DMS 273 (cell line): ENCODE measurements around the gene IL6ST.
"Not testable (repeated sequence)": the region's sequence is repeated elsewhere in the genome, so short reads cannot be mapped to it uniquely, and the experiment has no call there.

ENCODE experiments used
- DNase-seq: peaks from one replicate; lab custom pipeline; 2025; ENCODE audit not compliant: unreplicated experiment; lab: John Stamatoyannopoulos, UW

The IL6ST gene

DNA sequence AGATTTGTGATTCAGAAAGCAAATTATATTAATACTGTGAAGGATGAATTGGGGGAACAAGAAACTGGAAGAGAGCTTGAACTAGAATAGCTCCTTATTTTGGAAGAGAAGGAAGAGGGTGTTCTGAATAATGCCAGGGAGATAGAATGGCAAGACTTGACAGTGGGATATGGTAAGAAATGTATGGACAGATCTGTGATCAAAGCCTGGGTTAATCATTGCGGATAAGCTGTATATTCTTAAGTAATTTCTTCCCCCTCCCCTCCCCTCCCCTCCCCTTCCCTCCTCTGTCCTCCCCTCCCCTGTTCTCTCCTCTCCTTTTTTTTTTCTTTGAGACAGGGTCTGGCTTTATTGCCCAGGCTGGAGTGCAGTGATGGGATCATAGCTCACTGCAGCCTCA is 10.1 kb upstream of the IL6ST start:
- no peak for DNase-seq

- DNase-seq, result peak; percentile 62
Observed at GRCh38 chr5:56003679-56004078, 8.9 kb upstream of the IL6ST start.

DNA sequence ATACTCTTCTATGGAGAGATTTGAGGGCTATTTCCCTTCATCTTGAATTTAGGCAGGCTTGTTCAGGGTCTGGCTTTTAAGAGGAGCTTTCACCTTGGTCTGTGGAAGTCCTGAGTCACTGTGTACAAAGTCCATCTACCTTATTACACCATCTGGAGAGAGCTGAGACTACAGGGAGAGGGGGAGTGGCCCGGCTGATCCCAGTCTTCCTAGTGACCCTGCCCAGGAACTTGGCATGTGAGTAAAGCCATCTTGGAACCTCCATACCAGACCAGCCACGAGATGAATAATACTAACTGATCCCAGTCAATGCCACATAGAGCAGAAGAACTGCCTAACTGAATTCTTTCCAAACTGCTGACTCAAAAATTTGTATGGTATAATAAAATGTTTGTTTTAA is 8.4 kb upstream of the IL6ST start:
- peak; percentile 63 for DNase-seq

DNA sequence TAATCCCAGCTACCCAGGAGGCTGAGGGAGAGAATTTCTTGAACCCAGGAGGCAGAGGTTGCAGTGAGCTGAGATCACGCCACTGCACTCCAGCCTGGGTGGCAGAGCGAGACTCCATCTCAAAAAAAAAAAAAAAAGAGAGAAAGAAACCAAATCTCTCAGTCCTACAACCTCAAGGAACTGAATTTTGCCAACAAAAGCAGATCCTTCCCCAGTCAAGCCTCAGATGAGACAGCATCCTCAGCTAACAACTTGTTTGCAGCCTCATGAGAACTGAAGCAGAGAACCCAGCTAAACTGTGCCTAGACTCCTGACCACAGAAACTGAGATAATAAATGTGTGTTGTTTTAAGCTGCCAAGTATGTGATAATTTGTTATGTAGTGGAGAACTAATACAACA is 7.5 kb upstream of the IL6ST start:
- DNase-seq, result no peak

GRCh38 chr5:56000221-56000620 is 5.5 kb upstream of the IL6ST start:
- not testable (repeated sequence) for DNase-seq

GRCh38 chr5:55998966-55999365 is 4.2 kb upstream of the IL6ST start:
- DNase-seq, result no peak

DNA sequence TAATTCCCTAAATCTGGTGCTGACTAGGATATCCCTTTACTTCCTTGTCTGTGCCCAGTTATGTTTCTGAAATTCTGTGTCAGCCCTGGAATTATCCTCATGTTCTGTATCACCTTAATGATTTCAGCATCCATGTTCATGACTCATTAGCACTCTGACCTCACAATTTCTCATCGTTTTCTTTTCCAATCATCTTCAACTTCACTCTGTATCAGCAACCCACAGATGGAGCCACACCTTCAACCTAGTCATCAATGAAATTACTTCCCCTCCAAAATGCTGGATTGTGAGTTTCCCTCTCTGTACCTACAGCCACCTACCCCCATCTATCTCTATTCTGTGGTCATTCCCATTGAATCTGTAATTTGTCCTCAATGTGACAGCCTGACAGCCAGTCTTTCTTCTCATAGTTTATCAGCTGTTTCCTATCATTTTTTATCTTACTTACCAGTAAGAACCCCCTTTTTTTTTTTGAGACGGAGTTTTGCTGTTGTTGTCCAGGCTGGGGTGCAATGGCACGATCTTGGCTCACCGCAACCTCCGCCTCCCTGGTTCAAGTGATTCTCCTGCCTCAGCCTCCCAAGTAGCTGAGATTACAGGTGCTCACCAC is 3.1 kb upstream of the IL6ST start:
- DNase-seq, result no peak

GRCh38 chr5:55994998-55995914 is 493 bp upstream of the IL6ST start:
- peak; percentile 99 for DNase-seq

DNA sequence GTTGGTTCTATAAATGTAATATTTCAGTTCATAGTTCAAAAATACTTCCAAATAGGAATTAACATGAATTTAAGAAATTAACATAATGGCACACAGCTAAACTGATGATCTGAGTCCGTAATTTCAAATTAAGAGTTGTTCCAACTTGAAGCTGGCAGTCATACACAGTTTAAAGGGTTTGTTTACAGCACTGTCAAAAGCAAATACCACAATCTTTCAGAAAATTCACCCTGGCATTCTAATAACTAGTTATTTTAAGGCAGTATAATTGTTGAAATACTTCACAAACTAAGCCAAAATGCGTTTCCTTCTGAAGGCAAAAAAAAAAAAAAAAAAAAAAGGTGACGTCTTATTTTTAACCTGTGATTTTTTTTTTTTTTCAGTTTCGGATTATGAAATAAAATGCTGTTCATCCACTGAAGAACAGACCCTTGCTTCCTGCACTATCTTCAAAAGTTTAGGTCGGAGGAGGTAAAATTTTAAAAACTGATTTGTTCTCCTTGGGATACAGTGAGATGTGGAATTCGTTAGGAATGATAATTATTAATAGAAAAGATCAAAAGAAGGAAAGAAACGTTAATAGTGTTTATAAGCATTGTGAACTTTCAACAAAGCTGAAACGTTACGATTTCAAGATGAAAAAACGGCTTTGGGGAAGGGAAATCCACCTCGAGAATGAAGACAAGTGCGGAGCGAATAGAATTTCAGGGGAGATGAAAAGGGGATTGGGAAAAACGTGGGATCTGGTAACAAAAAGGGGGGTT is 850 bp downstream of the IL6ST start:
- DNase-seq, result peak; percentile 15

DNA sequence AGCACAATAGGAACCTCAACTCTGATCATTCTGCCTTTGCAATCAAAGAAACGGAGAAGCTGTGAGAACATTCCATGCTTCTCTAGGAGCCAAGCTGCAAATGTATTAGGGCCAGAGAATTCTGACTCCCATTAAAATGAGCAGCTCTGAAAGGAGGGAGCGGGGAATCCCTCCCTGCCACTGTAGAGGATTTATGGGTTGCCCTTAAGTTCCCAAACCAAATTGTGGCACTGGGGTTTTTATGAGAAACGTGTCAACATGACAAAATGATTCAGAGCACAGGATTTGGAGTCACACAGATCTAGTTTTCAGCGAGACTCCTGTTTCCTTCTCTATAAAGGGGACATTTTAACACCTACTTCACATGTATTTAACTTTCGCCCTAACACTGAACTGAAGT is 1.8 kb downstream of the IL6ST start:
- DNase-seq, result no peak

DNA sequence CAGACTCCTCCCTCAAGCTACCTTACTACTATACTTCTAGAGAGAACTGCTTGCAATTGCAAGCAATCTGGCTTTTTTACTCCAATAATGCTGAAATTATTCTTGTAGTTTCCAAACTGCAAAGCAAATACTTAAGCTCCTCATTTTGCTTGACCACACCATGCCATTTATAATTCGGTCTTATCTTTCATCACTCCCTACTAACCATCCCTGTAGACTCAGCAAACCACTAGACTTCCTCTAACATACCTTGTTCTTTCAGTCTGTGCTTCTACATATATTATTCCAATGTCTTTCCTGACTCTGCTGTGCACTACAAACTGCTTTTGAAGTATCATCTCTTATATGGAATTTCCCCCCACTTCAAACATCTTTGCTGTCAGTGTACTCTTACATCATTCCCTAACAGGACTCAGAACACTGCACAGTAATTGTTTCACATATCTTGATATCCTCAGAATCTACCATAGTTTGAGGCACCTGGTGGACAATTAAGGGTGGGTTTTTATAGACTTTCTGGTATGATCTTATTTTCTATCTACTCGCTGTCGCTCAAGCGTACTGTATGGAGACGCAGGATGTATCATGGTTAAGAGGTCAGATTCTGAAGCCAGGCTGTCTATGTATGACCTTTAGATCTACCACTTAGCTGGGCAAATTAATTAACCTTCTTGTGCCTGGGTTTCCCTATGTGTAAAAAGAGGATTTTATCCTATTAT is 2.8 kb downstream of the IL6ST start:
- no peak for DNase-seq

GRCh38 chr5:55990895-55991294 is 3.9 kb downstream of the IL6ST start:
- DNase-seq, result not testable (repeated sequence)

DNA sequence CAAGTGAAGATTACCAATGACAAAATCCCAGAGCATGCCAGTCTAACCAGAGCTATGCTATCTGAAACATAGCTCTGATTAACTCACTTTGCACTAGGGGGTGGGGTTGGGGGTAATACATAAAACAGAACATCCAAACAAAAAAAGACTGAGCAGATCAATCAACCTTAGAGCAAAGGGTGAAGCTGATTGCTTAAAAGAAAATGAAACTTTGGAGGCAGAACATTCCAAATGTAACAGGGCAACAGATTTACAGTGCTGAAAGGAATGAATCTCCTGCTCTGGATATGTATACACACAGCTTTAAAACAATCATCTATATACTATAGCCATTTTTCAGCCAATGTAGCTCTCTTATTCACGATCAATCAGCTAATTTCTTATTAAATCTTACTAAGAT is 4.9 kb downstream of the IL6ST start:
- no peak for DNase-seq

DNA sequence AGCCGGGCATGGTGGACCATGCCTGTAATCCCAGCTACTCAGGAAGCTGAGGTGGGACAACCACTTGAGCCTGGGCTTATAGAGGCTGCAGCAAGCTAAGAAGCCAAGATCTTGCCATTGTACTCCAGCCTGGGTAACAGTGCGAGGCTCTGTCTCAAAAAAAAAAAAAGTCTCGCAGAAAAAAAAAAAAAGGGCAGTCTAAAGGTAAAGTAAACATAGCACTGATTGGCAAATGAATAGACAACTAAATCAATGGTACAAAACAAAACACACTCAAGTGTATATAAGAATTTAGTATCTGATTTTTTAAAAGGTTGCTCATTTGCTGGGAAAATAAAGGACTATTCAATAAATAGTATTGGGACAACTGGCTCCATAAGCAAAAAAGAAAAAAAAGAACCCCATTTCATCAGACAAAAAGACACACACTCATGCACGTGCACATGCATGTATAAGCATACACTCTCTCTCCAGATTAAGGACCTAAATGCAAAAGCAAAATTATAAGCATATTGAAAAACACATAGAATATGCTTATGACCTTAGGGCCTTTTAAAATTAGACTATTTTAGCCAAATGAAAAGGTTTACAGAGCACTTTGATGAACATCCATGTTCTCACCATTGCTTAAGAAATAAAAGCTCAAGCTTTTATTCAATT is 5.7 kb downstream of the IL6ST start:
- no peak for DNase-seq

GRCh38 chr5:55988428-55988827 is 6.3 kb downstream of the IL6ST start:
- not testable (repeated sequence) for DNase-seq

GRCh38 chr5:55986931-55987330 is 7.8 kb downstream of the IL6ST start:
- DNase-seq, result no peak

- no peak for DNase-seq
Observed at GRCh38 chr5:55985181-55985580, 9.6 kb downstream of the IL6ST start.

- DNase-seq, result no peak
Observed at GRCh38 chr5:55983986-55984385, 10.8 kb downstream of the IL6ST start.

GRCh38 chr5:55982957-55983381 is 11.8 kb downstream of the IL6ST start:
- peak; percentile 5 for DNase-seq

DNA sequence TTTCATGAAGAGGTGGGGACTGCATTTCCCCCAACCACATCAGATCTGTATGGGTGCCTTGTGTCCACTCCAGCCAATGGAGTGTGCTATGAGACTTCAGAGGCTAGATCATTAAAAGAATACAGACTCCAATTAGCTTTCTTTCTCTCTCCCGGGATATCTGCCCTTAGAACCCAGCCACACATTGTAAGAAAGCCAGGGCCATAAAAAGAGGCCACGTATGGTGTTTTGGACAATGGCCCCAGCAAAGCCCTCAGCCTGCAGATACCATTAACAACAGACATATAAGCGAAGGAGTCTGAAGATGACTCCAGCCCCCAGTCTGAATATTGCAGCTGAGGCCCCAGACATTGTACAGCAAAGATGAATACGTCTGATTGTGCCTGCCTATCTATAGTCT is 21.5 kb downstream of the IL6ST start:
- no peak for DNase-seq

- no peak for DNase-seq
Observed at GRCh38 chr5:55969956-55970355, 24.8 kb downstream of the IL6ST start.
